ENCODE data around the gene PACS2. TPM values are rescaled to one million over a fixed set of nuclear protein-coding genes. Genes with fewer than 3 reads are reported as not detected.

PACS2 gene
- total RNA-seq, 2 donors from 2014 or later: 117 to 121 TPM

DNA sequence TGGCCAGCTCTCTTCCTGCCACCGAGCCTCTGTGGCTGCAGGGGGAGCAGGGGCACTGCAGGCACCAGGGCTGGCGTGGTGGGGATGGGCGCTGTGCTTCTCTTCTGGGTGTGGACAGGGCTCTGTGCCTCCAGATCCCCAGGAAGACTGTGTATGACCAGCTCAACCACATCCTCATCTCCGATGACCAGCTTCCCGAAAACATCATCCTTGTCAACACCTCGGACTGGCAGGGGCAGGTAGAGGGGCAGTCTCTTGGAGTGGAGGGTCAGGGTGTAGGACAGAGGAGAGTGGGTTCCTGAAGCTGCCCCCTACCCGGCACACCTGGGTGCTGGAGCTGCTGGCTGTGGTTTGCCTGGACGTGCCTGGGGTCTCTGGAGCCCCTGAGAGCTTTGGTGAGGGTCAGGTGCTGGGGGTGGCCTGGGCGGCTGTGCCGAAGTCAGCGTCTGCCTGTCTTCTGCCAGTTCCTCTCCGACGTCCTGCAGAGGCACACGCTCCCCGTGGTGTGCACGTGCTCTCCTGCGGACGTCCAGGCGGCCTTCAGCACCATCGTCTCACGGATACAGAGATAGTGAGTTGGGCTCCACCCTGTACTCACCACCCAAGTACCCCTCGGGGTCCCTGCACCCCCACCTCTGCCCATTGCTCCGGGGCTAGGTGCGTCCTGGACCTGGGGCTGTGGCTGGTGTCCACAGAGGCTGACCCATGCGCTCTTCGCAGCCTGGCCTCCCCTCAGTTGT is 68.0 kb downstream of the PACS2 start:
- H3K27ac Mint-ChIP-seq: no peak overlapping the region
- no peak overlapping the region for H3K4me3 Mint-ChIP-seq
- DNase-seq: no peak
- H3K4me1 Mint-ChIP-seq: peaks cover 6% of the 10 kb centered on the region
- 95% methylated on average over 23 to 26 of the region's 26 CpGs for WGBS, 2 experiments (ENCODE audit: insufficient coverage in 1 of 2, insufficient read length in 1 of 2)
- Histone ChIP-seq H3K27ac (ENCODE audit: low read depth, low read length) (no peak overlapping the region), H3K4me1 (ENCODE audit: control insufficient read depth, insufficient read depth, low read length) (peaks cover 2% of the 10 kb centered on the region), H3K9me3 (ENCODE audit: control insufficient read depth, low read length) (no peaks in the 10 kb centered on the region), H3K36me3 (ENCODE audit: control insufficient read depth, insufficient read depth, low read length) (peaks cover 5% of the 10 kb centered on the region), H3K4me3 (ENCODE audit: low read length) (no peak overlapping the region), H3K27me3 (ENCODE audit: control insufficient read depth, insufficient read depth, low read length, poor library complexity, severe bottlenecking) (no peaks in the 10 kb centered on the region), H3K9ac (ENCODE audit: extremely low read depth, low read length, poor library complexity, severe bottlenecking) (no peak overlapping the region)
- no peaks in the 10 kb centered on the region for H3K27me3 Mint-ChIP-seq (ENCODE audit: insufficient read depth)
- peaks cover 24% of the 10 kb centered on the region for H3K36me3 Mint-ChIP-seq (ENCODE audit: low read depth)
- TF ChIP-seq, protein P1, sequence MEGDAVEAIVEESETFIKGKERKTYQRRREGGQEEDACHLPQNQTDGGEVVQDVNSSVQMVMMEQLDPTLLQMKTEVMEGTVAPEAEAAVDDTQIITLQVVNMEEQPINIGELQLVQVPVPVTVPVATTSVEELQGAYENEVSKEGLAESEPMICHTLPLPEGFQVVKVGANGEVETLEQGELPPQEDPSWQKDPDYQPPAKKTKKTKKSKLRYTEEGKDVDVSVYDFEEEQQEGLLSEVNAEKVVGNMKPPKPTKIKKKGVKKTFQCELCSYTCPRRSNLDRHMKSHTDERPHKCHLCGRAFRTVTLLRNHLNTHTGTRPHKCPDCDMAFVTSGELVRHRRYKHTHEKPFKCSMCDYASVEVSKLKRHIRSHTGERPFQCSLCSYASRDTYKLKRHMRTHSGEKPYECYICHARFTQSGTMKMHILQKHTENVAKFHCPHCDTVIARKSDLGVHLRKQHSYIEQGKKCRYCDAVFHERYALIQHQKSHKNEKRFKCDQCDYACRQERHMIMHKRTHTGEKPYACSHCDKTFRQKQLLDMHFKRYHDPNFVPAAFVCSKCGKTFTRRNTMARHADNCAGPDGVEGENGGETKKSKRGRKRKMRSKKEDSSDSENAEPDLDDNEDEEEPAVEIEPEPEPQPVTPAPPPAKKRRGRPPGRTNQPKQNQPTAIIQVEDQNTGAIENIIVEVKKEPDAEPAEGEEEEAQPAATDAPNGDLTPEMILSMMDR (conservative IDR thresholded peaks at IDR 0.05): no peak
- no peaks in the 10 kb centered on the region for H3K9me3 Mint-ChIP-seq

DNA sequence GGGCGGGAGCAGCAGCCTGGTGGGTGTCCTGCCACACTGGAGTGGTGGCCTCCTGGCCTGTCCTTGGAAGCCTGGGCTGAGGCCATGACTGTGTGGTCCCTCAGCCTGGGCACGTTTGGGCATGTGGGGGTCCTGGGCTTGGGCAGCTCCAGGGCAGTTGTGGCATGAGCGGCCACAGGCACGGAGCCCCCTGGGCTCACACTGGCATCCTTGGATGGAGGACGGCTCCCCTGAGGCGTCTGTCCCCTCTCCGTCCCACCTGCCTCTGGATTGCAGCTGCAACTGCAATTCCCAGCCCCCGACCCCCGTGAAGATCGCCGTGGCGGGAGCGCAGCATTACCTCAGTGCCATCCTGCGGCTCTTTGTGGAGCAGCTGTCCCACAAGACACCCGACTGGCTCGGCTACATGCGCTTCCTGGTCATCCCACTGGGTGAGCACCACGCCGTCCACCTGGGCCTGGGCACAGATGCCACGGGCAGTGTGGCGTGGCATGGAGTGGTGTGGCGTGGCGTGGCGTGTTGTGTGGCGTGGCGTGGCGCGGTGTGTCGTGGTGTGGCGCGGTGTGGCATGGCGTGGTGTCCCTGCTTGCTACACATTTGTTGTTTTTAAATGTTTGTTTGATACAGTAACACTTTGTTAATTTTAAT is 68.7 kb downstream of the PACS2 start:
- Mint-ChIP-seq H3K27ac (no peak overlapping the region), H3K9me3 (no peaks in the 10 kb centered on the region), H3K4me3 (no peak overlapping the region), H3K4me1 (peaks cover 1% of the 10 kb centered on the region), H3K36me3 (ENCODE audit: low read depth) (peaks cover 24% of the 10 kb centered on the region), H3K27me3 (ENCODE audit: insufficient read depth) (no peaks in the 10 kb centered on the region)
- H3K9ac ChIP-seq (ENCODE audit: extremely low read depth, low read length, poor library complexity, severe bottlenecking): no peak overlapping the region
- WGBS, 2 experiments (ENCODE audit: insufficient coverage in 1 of 2, insufficient read length in 1 of 2): 96 to 98% methylated on average over 19 to 32 of the region's 32 CpGs
- H3K27ac ChIP-seq (ENCODE audit: low read depth, low read length): no peak overlapping the region
- H3K4me3 ChIP-seq (ENCODE audit: low read length): no peak overlapping the region
- TF ChIP-seq, protein P1 (conservative IDR thresholded peaks at IDR 0.05): no peak
- H3K4me1 ChIP-seq (ENCODE audit: control insufficient read depth, insufficient read depth, low read length): no peaks in the 10 kb centered on the region
- H3K9me3 ChIP-seq (ENCODE audit: control insufficient read depth, low read length): no peaks in the 10 kb centered on the region
- peaks cover 5% of the 10 kb centered on the region for H3K36me3 ChIP-seq (ENCODE audit: control insufficient read depth, insufficient read depth, low read length)
- H3K27me3 ChIP-seq (ENCODE audit: control insufficient read depth, insufficient read depth, low read length, poor library complexity, severe bottlenecking): no peaks in the 10 kb centered on the region
- no peak for DNase-seq

DNA sequence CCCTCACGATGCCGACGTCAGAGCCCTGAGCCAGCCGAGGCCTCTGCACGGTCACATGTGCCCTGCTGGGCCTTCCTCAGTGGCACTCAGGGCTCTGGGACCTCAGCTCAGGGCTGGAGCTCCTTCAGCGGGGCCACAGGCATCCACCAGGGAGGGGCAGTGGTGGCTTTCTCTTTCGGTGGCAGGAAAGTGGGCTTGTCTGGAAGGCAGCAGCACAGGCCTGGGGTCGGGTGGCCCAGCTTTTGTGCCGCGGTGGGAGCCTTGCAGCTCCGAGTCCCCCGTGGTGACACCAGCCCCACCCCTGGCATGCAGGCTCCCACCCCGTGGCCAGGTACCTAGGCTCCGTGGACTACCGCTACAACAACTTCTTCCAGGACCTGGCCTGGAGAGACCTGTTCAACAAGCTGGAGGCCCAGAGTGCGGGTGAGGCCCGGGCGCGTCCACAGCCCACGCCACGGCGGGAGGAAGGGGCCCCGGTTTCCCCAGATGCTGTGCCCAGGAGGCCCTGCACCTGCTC is 69.6 kb downstream of the PACS2 start:
- Mint-ChIP-seq H3K4me3 (no peak overlapping the region), H3K9me3 (no peaks in the 10 kb centered on the region), H3K27ac (no peak overlapping the region), H3K27me3 (ENCODE audit: insufficient read depth) (no peaks in the 10 kb centered on the region), H3K4me1 (no peaks in the 10 kb centered on the region), H3K36me3 (ENCODE audit: low read depth) (peaks cover 24% of the 10 kb centered on the region)
- Histone ChIP-seq H3K9me3 (ENCODE audit: control insufficient read depth, low read length) (no peaks in the 10 kb centered on the region), H3K27ac (ENCODE audit: low read depth, low read length) (no peak overlapping the region), H3K4me3 (ENCODE audit: low read length) (no peak overlapping the region), H3K4me1 (ENCODE audit: control insufficient read depth, insufficient read depth, low read length) (no peaks in the 10 kb centered on the region), H3K9ac (ENCODE audit: extremely low read depth, low read length, poor library complexity, severe bottlenecking) (no peak overlapping the region), H3K36me3 (ENCODE audit: control insufficient read depth, insufficient read depth, low read length) (peaks cover 5% of the 10 kb centered on the region), H3K27me3 (ENCODE audit: control insufficient read depth, insufficient read depth, low read length, poor library complexity, severe bottlenecking) (no peaks in the 10 kb centered on the region)
- TF ChIP-seq, protein P1 (conservative IDR thresholded peaks at IDR 0.05): no peak
- DNase-seq: no peak
- 95 to 97% methylated on average over 16 to 23 of the region's 23 CpGs for WGBS, 2 experiments (ENCODE audit: insufficient coverage in 1 of 2, insufficient read length in 1 of 2)
